ENCODE results near the gene GPR45.

- TF ChIP-seq, protein P1, sequence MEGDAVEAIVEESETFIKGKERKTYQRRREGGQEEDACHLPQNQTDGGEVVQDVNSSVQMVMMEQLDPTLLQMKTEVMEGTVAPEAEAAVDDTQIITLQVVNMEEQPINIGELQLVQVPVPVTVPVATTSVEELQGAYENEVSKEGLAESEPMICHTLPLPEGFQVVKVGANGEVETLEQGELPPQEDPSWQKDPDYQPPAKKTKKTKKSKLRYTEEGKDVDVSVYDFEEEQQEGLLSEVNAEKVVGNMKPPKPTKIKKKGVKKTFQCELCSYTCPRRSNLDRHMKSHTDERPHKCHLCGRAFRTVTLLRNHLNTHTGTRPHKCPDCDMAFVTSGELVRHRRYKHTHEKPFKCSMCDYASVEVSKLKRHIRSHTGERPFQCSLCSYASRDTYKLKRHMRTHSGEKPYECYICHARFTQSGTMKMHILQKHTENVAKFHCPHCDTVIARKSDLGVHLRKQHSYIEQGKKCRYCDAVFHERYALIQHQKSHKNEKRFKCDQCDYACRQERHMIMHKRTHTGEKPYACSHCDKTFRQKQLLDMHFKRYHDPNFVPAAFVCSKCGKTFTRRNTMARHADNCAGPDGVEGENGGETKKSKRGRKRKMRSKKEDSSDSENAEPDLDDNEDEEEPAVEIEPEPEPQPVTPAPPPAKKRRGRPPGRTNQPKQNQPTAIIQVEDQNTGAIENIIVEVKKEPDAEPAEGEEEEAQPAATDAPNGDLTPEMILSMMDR (conservative IDR thresholded peaks at IDR 0.05; ENCODE audit: low read depth, low read length): no peak
- TF ChIP-seq EZH2 (IDR thresholded peaks at IDR 0.05; ENCODE audit: borderline replicate concordance, low read depth, low read length, poor library complexity, severe bottlenecking): no peak
Measured at GRCh38 chr2:105291981-105292380, 50.4 kb downstream of the GPR45 start.
